ENCODE measurements around the gene AQR. TPM values are rescaled to one million over a fixed set of nuclear protein-coding genes. Genes with fewer than 3 reads are reported as not detected.

AQR gene
- total RNA-seq, 1 experiment from 2014 or later, result 30.7 TPM

GRCh38 chr15:34876640-34877039, 92.9 kb downstream of the AQR start (continued):
- no peak for TF ChIP-seq ZFX (IDR thresholded peaks at IDR 0.05)

DNA sequence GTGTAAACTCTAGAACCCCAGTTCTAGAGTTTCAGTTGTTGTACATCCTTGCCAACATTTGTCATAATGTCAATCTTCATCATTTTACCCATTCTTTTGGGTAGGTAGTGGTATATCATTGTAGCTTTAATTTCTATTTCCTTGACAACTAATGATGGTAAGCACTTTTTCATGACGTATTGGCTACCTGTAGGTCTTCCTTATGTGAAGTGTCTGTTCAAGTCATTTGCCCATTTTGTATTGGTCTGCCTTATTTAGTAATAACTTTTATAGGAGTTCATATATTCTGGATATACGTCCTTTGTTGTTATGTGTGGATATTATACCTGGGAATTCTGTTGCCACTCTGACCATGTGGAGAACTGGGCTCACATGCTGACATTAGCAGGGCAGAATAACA, 100.4 kb downstream of the AQR start:
- POLR2A ChIA-PET, result no interaction called here
- Histone ChIP-seq H3K4me2 (ENCODE audit: low read length) (no peak overlapping the region), H3K4me3 (replicated peaks in 1 of 2; ENCODE audit: low read depth in 1 of 2, low read length in 2 of 2) (no peak overlapping the region), H3K27ac (ENCODE audit: low read depth, low read length) (no peak overlapping the region), H4K20me1 (ENCODE audit: insufficient read depth) (no peaks in the 10 kb centered on the region), H3K36me3 (ENCODE audit: control insufficient read depth in 1 of 2, insufficient read depth in 2 of 2, low read length in 2 of 2) (peaks cover 16 to 26% of the 10 kb centered on the region in 2 experiments), H3K9me2 (ENCODE audit: insufficient read depth) (no peaks in the 10 kb centered on the region), H3K9ac (ENCODE audit: low read length) (no peak overlapping the region), H3K27me3 (ENCODE audit: insufficient read depth, low read length) (no peaks in the 10 kb centered on the region), H3K9me3 (ENCODE audit: control insufficient read depth in 1 of 2, insufficient read depth in 1 of 2, low read depth in 1 of 2, low read length in 2 of 2) (no peaks in the 10 kb centered on the region), H3K79me2 (ENCODE audit: insufficient read depth, low read length) (no peaks in the 10 kb centered on the region), H2AFZ (ENCODE audit: low read depth, low read length, poor library complexity, severe bottlenecking) (no peak overlapping the region), H3K4me1 (ENCODE audit: control insufficient read depth in 1 of 2, insufficient read depth in 2 of 2, low read length in 2 of 2) (no peaks in the 10 kb centered on the region)
- RAD21 ChIA-PET (ENCODE audit: low non-redundant PET in 1 of 2, low total read pairs in 2 of 2, uncharacterized antibody in 2 of 2, unreplicated experiment in 2 of 2), result no interaction called here
- TF ChIP-seq EZH2 (IDR thresholded peaks at IDR 0.05) (no peak), ZNF274 (IDR thresholded peaks at IDR 0.05; ENCODE audit: low read depth, low read length) (no peak)
- ATAC-seq (no peak), DNase-seq (ENCODE audit: low read depth, low spot score) (no peak)
- BruUV-seq (replicated peaks), result no TSS peak
- intact Hi-C loops (cut with micrococcal nuclease), result no loop called here
- CTCF ChIA-PET, result no interaction called here

GRCh38 chr15:34865531-34865930, 104.0 kb downstream of the AQR start:
- BruUV-seq (replicated peaks), result no TSS peak
- ChIA-PET RAD21 (ENCODE audit: low non-redundant PET in 1 of 2, low total read pairs in 2 of 2, uncharacterized antibody in 2 of 2, unreplicated experiment in 2 of 2) (no interaction called here), CTCF (no interaction called here), POLR2A (no interaction called here)
- Histone ChIP-seq H3K27ac (ENCODE audit: low read depth, low read length) (no peak overlapping the region), H3K4me3 (replicated peaks in 1 of 2; ENCODE audit: low read depth in 1 of 2, low read length in 2 of 2) (no peak overlapping the region), H4K20me1 (ENCODE audit: insufficient read depth) (no peaks in the 10 kb centered on the region), H3K27me3 (ENCODE audit: insufficient read depth, low read length) (no peaks in the 10 kb centered on the region), H3K9me2 (ENCODE audit: insufficient read depth) (no peaks in the 10 kb centered on the region), H3K36me3 (ENCODE audit: control insufficient read depth in 1 of 2, insufficient read depth in 2 of 2, low read length in 2 of 2) (peaks cover 6 to 20% of the 10 kb centered on the region in 2 experiments; a peak in 3 of 4 replicates), H3K9ac (ENCODE audit: low read length) (no peak overlapping the region), H3K4me1 (ENCODE audit: control insufficient read depth in 1 of 2, insufficient read depth in 2 of 2, low read length in 2 of 2) (no peaks in the 10 kb centered on the region), H3K79me2 (ENCODE audit: insufficient read depth, low read length) (no peaks in the 10 kb centered on the region), H3K9me3 (ENCODE audit: control insufficient read depth in 1 of 2, insufficient read depth in 1 of 2, low read depth in 1 of 2, low read length in 2 of 2) (no peaks in the 10 kb centered on the region), H3K4me2 (ENCODE audit: low read length) (no peak overlapping the region), H2AFZ (ENCODE audit: low read depth, low read length, poor library complexity, severe bottlenecking) (no peak overlapping the region)
- intact Hi-C loops (cut with micrococcal nuclease), result no loop called here
- no peak for ATAC-seq
- no peak for DNase-seq (ENCODE audit: low read depth, low spot score)
- TF ChIP-seq RAD21 (IDR thresholded peaks at IDR 0.05; ENCODE audit: low read depth) (no peak), ZBTB33 (IDR thresholded peaks at IDR 0.05; ENCODE audit: extremely low read depth, insufficient replicate concordance, low read length) (no peak), REST (IDR thresholded peaks at IDR 0.05; ENCODE audit: low read depth) (no peak), FOSL1 (IDR thresholded peaks at IDR 0.05; ENCODE audit: low read depth) (no peak), CBX3 (IDR thresholded peaks at IDR 0.05; ENCODE audit: low read depth) (no peak), SP1 (IDR thresholded peaks at IDR 0.05; ENCODE audit: low read depth) (no peak), SRF (IDR thresholded peaks at IDR 0.05; ENCODE audit: low read depth) (no peak), POLR2A (IDR thresholded peaks at IDR 0.05; ENCODE audit: borderline replicate concordance, extremely low read depth, insufficient read depth, insufficient read length) (no peak), TCF7L2 (IDR thresholded peaks at IDR 0.05; ENCODE audit: borderline replicate concordance, extremely low read depth, insufficient read depth, insufficient read length) (no peak), POLR2AphosphoS5 (IDR thresholded peaks at IDR 0.05; ENCODE audit: low read depth, low read length) (no peak), CEBPB (IDR thresholded peaks at IDR 0.05; ENCODE audit: low read depth) (no peak)
- TF ChIP-seq, protein P1, sequence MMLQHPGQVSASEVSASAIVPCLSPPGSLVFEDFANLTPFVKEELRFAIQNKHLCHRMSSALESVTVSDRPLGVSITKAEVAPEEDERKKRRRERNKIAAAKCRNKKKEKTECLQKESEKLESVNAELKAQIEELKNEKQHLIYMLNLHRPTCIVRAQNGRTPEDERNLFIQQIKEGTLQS (IDR thresholded peaks at IDR 0.05), result no peak
